Adrenal gland (tissue), 5 donors: ENCODE data around the gene DEAF1.

Experiments
- CTCF ChIP-seq, 6 experiments: fragments of 450-650 bp in 4 of 6; fragments of 200-600 bp in 2 of 6; sonication (generic) in 1 of 6; IDR thresholded peaks; 1 replicate in 5 of 6; 2 replicates in 1 of 6; pipeline versions ENCODE4 v1.5.1 to v1.8.0; 2016 to 2021; ENCODE audit warnings: antibody characterized with exemption in 6 of 6, mild to moderate bottlenecking in 2 of 6, moderate library complexity in 1 of 6
- POLR2A ChIP-seq, 2 donors: fragments of 450-650 bp; IDR thresholded peaks; one replicate each; pipeline ENCODE4 v1.6.1; 2017; ENCODE audit warnings: antibody characterized with exemption in 2 of 2, mild to moderate bottlenecking in 2 of 2, moderate library complexity in 1 of 2
- donor health status: DM: no; HTN: no; CAD: no.

- TF ChIP-seq CTCF (IDR thresholded peaks at IDR 0.05) = no peak
- TF ChIP-seq POLR2A (IDR thresholded peaks at IDR 0.05) = no peak
Measured at GRCh38 chr11:618856-619627, 76.0 kb downstream of the DEAF1 start.
